K562 (cell line): ENCODE measurements around the gene POC1B. TPM values are rescaled to one million over a fixed set of nuclear protein-coding genes. Genes with fewer than 3 reads are reported as not detected.
A peak's percentile ranks its signal among the peaks of the same experiment; 100 is the strongest.

Experiments used
- CHD4 ChIP-seq: fragments of 200-600 bp; sonication (generic); IDR thresholded peaks from 3 replicates; pipeline ENCODE4 v1.6.1; 2012; ENCODE audit warnings: low read depth, mild to moderate bottlenecking, mixed read lengths, low read length, inconsistent platforms; ENCODE audit not compliant: insufficient read depth, insufficient replicate concordance, poor library complexity, severe bottlenecking
- ERF ChIP-seq: fragments of 450-650 bp; formaldehyde crosslinking; IDR thresholded peaks from 2 replicates; pipeline ENCODE4 v1.4.0; 2020; ENCODE audit warnings: mild to moderate bottlenecking, mixed read lengths
- ESRRA ChIP-seq: fragments of 450-650 bp; IDR thresholded peaks from 2 replicates; pipeline ENCODE4 v1.6.1; 2014; ENCODE audit warnings: low read depth, mild to moderate bottlenecking, moderate library complexity, borderline replicate concordance
- MIER1 ChIP-seq: fragments of 450-650 bp; IDR thresholded peaks from 2 replicates; pipeline ENCODE4 v1.6.1; 2016; ENCODE audit warnings: antibody characterized with exemption, mild to moderate bottlenecking, low read depth
- NR2C2 ChIP-seq, 2 experiments: fragments of 200-800 bp in 1 of 2; sonication (Bioruptor generic) in 1 of 2; sonication (generic) in 1 of 2; formaldehyde crosslinking in 1 of 2; IDR thresholded peaks; 2 replicates each; pipeline versions ENCODE4 v1.6.1 to v1.8.0; 2016 to 2022; ENCODE audit warnings: mild to moderate bottlenecking in 1 of 2, missing compliant biosample characterization in 1 of 2, missing genetic modification characterization in 1 of 2, missing genetic modification reagents in 1 of 2
- NUFIP1 ChIP-seq: fragments of 450-650 bp; IDR thresholded peaks from 2 replicates; pipeline ENCODE4 v1.6.1; 2018; ENCODE audit not compliant: partially characterized antibody
- RFX7 ChIP-seq: fragments of 250-450 bp; sonication (Bioruptor Pico); IDR thresholded peaks from 2 replicates; pipeline ENCODE4 v1.5.1; 2021; ENCODE audit warnings: mild to moderate bottlenecking
- SIN3A ChIP-seq, 2 experiments: fragments of 150-350 bp in 1 of 2; IDR thresholded peaks; 2 replicates each; pipeline ENCODE4 v1.6.1; 2011 to 2016; ENCODE audit warnings: borderline replicate concordance in 2 of 2, low read depth in 2 of 2, low read length in 2 of 2, mild to moderate bottlenecking in 2 of 2, moderate library complexity in 2 of 2; ENCODE audit not compliant: control insufficient read depth in 1 of 2
- SMARCA5 ChIP-seq: fragments of 450-650 bp; IDR thresholded peaks from 2 replicates; pipeline ENCODE4 v1.6.1; 2016
- THRA ChIP-seq: fragments of 450-650 bp; IDR thresholded peaks from 2 replicates; pipeline ENCODE4 v1.6.1; 2017; ENCODE audit warnings: mild to moderate bottlenecking, moderate library complexity
- THRB ChIP-seq: fragments of 450-650 bp; formaldehyde crosslinking; conservative IDR thresholded peaks from 2 replicates; pipeline ENCODE4 v1.4.0; 2022; ENCODE audit warnings: mild to moderate bottlenecking, missing genetic modification characterization
- WHSC1 ChIP-seq: IDR thresholded peaks from one replicate; pipeline ENCODE4 v1.6.1; 2012; ENCODE audit warnings: low read length, control low read depth, inconsistent platforms
- ZBTB40 ChIP-seq, 2 experiments: fragments of 450-650 bp in 1 of 2; sonication (generic) in 1 of 2; formaldehyde crosslinking in 1 of 2; IDR thresholded peaks; 2 replicates each; pipeline versions ENCODE4 v1.7.1 to v1.9.0; 2016 to 2022; ENCODE audit warnings: inconsistent platforms in 1 of 2, mild to moderate bottlenecking in 1 of 2, missing genetic modification reagents in 1 of 2
- ZEB2 ChIP-seq: fragments of 450-650 bp; IDR thresholded peaks from 2 replicates; pipeline ENCODE4 v1.6.1; 2016
- ZNF124 ChIP-seq: sonication (generic); formaldehyde crosslinking; IDR thresholded peaks from 2 replicates; pipeline ENCODE4 v1.8.1; 2022; ENCODE audit warnings: missing genetic modification reagents
- ZNF785 ChIP-seq: fragments of 250-450 bp; sonication (Bioruptor Pico); IDR thresholded peaks from 2 replicates; pipeline ENCODE4 v1.4.0; 2020; ENCODE audit warnings: mild to moderate bottlenecking
- ZNF79 ChIP-seq: fragments of 250-450 bp; sonication (Bioruptor Pico); IDR thresholded peaks from 2 replicates; pipeline ENCODE4 v1.4.0; 2020; ENCODE audit warnings: low read depth, mild to moderate bottlenecking, moderate library complexity
- polyA plus RNA-seq, 8 experiments: library from polyadenylated mRNA; depleted of rRNA in 4 of 8; stranded (reverse) in 5 of 8; unstranded in 3 of 8; fragments of >200 nt; fragmentation: Nextera tagmentation in 2 of 8; fragmentation: Illumina TruSeq in 1 of 8; extraction: Ambion mirVana in 2 of 8; extraction: Trizol in 1 of 8; gene quantifications; 2 replicates each; pipeline versions ENCODE4 v1.2.1 to v1.2.3, GENCODE V29; 2011 to 2014; ENCODE audit warnings: inconsistent platforms in 1 of 8, missing spikeins in 1 of 8
- total RNA-seq, 7 experiments: library from RNA; depleted of rRNA in 6 of 7; stranded (reverse); fragments of >200 nt in 6 of 7; fragmentation: Illumina TruSeq in 2 of 7; extraction: Trizol in 2 of 7; gene quantifications; 2 replicates each; pipeline versions ENCODE4 v1.2.1 to v1.2.3, GENCODE V29; 2011 to 2021; ENCODE audit warnings: low replicate concordance in 1 of 7

The POC1B gene
- total and polyA plus RNA-seq, 9 of the 15 experiments (the other 6 are each of a cell fraction or from before 2014, with no cell fraction given), result 4.5 to 16.1 (median 10.4) TPM

- TF ChIP-seq ESRRA (peak; percentile 77; the same call in 1 of the 2 replicates), ZNF124 (CRISPR knock-in tag) (no peak), SIN3A (IDR thresholded peaks at IDR 0.05; ENCODE audit: borderline replicate concordance in 2 of 2, control insufficient read depth in 1 of 2, low read depth in 2 of 2, low read length in 2 of 2) (no peak), ZNF79 (CRISPR knock-in tag) (no peak), ERF (CRISPR knock-in tag) (no peak), THRA (no peak), NUFIP1 (no peak), MIER1 (no peak), ZNF785 (CRISPR knock-in tag) (no peak), WHSC1 (no peak), NR2C2 (CRISPR knock-in tag; IDR thresholded peaks at IDR 0.05) (no peak), NR2C2 (tag; IDR thresholded peaks at IDR 0.05) (peak; percentile 72), ZBTB40 (IDR thresholded peaks at IDR 0.05) (no peak), ZBTB40 (CRISPR knock-in tag; IDR thresholded peaks at IDR 0.05) (no peak), ZEB2 (no peak), CHD4 (no peak), SMARCA5 (no peak), THRB (CRISPR knock-in tag) (no peak), RFX7 (CRISPR knock-in tag) (no peak)
These were observed 40.8 kb upstream of the POC1B start (continued) for GRCh38 chr12:89566615-89567014.
